GM21528 (cell line): Measurements from ENCODE around the gene FRMPD4.
"Not testable (repeated sequence)": the region's sequence is repeated elsewhere in the genome, so short reads cannot be mapped to it uniquely, and the experiment has no call there.

Experiments used
- ATAC-seq: cut with Tn5 transposase; IDR thresholded peaks from one replicate; pipeline ENCODE4 v1.9.1; 2021; ENCODE audit warnings: mild to moderate bottlenecking, moderate library complexity; ENCODE audit not compliant: unreplicated experiment, low FRiP score

The FRMPD4 gene

DNA sequence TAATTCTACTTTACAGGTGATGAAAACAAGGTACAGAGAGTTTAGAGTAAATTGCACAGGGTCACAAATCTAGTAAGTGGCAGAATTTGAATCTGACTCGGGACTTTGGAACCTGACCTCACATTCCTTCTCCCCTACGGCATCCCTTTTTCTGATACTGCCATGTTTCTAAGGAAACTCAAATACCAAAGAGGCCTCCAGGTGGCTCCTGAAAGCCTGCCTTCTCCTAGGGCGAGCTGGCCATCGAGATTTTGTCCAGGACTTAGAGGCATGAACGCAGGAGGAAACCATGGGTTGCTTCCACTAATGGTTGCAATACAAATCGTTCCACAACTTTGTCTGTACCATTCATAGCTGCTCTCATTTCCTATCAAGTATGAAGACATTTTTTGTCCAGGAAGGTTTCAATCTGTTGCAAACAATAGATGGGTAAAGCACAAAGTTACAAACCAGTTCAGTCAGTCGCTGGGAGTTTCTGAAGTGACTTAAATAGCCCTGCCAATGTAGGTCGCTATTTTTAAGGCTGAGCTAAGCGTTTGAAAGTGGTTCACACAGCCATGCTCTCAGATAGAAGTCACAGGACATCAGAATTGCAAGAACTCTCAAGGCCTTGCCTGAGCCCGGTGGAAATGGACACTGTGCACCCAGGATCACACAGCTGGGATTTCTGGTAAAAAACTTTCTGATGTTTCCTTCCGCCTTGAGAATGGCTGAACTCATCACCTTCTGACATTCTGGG, 356.3 kb downstream of the FRMPD4 start:
- no peak for ATAC-seq

GRCh38 chrX:12496343-12496742, 358.1 kb downstream of the FRMPD4 start:
- no peak for ATAC-seq

DNA sequence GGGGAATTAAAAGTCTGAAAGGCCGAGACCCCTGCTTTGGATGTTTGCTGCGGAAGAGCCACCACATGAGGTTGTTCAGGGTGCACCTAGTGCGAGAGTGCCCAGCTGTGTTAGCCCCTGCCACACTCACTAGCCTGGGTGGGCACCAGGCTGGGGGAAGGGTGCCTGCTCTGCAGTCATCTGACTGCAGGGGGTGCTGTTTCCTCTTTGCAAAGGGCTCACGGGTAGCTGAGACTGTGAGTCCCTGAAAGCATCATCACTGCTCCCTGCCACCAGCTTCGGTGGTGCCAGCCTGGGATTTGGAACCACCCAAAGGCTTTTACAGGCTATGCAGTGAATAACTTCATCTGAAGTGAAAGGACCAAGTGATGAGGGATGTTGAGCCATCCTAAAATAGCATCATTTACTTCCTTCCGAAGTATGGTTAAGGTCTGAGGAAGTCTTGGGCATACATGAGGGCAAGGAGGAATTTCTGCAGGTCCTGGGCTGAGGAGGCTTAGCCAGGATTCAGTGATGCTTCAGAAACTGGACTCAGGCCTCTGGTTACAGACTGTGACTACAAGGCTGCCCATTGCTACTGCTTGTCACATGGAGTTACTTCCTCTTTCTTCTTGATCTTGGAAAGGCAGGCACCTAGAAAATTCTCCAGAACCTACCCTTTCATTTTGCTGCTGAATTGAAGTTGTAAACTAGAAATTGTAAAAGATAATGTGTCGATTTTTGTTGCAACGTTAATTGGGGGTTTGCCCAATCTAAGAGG, 359.7 kb downstream of the FRMPD4 start:
- peak; percentile 67 for ATAC-seq

- ATAC-seq, result no peak
Observed at GRCh38 chrX:12505127-12505526, 366.9 kb downstream of the FRMPD4 start.

DNA sequence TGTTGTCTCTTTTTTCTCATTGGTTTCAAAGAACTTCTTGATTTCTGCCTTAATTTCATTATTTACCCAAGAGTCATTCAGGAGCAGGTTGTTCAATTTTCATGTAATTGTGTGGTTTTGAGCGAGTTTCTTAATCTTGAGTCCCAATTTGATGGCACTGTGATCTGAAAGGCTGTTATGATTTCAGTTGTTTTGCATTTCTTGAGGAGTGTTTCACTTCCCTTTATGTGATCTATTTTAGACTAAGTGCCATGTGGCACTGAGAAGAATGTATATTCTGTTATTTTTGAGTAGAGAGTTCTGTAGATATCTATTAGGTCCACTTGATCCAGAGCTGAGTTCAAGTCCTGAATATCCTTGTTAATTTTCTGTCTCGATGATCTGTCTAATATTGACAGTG, 377.1 kb downstream of the FRMPD4 start:
- ATAC-seq, result peak; percentile 87

DNA sequence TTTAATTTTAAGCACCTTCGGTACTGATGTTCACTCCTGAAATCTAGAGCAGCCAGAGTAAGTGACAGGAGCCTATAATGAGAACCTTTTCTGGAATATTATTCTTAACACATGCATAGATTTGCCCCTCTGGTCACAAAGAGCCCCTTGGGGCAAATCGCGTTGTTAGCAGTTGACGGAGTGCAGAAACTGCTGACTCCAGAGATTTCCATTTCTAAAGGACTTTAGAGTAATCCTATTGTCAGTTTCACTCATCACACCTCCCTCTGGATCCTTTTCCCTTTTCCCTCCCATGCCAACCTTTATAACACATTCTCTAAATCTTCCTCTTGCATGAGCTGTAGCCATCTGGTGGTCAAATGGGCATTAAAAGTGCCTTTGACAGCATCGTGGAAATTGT, 388.0 kb downstream of the FRMPD4 start:
- ATAC-seq, result no peak

DNA sequence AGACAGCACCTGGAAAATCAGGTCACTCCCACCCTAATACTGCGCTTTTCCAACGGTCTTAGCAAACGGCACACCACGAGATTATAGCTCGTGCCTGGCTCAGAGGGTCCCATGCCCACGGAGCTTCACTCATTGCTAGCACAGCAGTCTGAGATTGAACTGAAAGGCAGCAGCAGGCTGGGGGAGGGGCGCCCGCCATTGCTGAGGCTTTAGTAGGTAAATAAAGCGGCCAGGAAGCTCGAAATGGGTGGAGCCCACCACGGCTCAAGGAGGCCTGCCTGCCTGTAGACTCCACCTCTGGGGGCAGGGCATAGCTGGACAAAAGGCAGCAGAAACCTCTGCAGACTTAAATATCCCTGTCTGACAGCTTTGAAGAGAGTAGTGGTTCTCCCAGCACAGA, 399.8 kb downstream of the FRMPD4 start:
- ATAC-seq, result not testable (repeated sequence)

GRCh38 chrX:12542251-12542650, 404.0 kb downstream of the FRMPD4 start:
- not testable (repeated sequence) for ATAC-seq

DNA sequence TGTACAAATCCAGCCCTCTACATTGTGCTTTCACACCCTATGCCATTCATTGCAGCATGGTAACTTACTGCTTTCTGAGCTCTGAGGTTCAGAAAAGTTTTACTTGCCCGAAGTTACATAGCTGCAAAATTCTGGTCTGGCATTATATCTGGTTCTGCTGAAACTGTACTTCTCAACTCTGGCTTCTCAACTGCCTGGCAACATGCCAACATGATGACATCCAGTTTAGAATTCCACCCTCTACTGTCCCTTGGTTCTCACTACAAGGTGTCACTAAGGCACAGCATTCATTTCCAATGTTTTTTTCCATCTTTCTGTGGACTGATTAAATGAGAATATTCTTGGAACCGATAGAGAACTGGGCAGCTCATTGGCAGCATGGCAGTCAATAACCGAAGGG, 410.1 kb downstream of the FRMPD4 start:
- no peak for ATAC-seq

GRCh38 chrX:12548746-12549145, 410.5 kb downstream of the FRMPD4 start:
- ATAC-seq, result no peak

- no peak for ATAC-seq
Observed at GRCh38 chrX:12554206-12554605, 415.9 kb downstream of the FRMPD4 start.

- no peak for ATAC-seq
Observed at GRCh38 chrX:12563121-12563520, 424.8 kb downstream of the FRMPD4 start.

DNA sequence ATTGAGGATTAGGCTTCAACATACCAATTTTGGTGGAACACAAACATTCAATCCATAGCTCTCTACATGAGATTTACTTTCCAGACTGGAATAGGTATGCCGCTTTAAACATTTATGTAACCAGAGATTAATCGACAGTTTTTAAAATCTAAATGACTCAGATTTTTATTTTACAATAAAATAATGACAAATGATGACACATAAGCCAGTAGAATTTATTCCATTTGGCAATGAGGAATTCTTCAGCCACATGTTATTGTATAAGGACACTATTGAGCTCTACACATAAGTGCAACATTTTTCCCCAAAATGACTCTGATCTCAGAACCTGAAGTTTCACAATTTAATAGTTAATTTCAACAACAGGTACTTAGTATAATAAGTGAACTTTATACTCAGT, 425.9 kb downstream of the FRMPD4 start:
- no peak for ATAC-seq

DNA sequence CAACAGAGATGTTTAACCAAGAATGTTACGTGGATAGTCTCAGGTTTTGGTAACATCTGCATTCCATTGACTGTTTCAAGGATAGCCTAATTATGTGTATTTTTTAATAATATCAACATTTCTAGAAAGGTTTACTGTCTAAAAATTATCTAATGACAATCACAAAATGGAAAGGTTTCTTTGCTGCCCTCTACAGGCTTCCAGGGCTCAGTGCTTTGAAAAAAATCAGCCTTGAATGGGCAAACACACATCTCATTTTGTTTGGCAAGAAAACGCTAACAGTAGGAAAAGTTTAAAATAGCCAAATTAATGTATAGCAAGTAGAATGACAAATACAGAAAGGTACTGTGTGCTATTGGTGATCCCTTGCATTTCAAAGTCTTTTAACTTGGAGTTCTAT, 429.6 kb downstream of the FRMPD4 start:
- ATAC-seq, result no peak

GRCh38 chrX:12570859-12571501, 432.7 kb downstream of the FRMPD4 start:
- no peak for ATAC-seq

- ATAC-seq, result no peak
Observed at GRCh38 chrX:12579311-12579710, 441.0 kb downstream of the FRMPD4 start.

DNA sequence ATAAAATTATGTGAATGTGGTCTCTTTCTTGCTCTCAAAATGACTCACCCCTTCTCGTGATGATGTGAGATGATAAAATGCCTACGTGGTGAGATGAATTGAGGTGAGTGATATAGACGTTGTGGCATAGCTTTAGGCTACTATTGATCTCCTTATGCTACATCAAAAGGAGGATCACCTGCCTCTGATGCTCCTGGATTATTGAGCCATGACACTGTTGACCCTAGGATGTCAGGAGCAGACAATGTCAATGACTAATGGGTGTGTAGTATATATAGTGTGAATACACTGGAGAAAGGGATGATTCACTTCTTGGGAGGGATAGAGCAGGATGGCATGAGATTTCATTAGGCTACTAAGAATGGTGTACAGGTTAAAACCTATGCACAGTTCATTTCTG, 442.3 kb downstream of the FRMPD4 start:
- ATAC-seq, result no peak

DNA sequence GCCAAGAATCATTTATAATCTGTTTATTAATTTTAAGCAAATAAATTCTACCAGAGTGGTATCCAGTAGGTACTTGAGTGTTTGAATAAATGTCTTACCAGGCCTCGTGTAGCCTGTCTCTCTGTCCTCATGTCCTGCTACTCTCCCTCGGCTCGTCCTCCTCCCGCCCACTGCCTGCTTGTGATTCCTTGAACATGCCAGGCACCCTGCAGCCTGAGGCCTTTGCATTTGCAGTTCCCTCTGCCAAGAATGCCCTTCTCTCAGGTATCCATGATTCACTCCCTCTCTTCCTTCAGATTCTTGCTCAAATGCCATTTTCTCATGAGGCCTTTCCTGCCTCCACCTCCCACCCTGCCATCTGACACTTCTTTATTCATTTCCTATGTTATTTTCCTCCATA, 443.3 kb downstream of the FRMPD4 start:
- no peak for ATAC-seq

GRCh38 chrX:12582649-12583048, 444.4 kb downstream of the FRMPD4 start:
- ATAC-seq, result no peak

DNA sequence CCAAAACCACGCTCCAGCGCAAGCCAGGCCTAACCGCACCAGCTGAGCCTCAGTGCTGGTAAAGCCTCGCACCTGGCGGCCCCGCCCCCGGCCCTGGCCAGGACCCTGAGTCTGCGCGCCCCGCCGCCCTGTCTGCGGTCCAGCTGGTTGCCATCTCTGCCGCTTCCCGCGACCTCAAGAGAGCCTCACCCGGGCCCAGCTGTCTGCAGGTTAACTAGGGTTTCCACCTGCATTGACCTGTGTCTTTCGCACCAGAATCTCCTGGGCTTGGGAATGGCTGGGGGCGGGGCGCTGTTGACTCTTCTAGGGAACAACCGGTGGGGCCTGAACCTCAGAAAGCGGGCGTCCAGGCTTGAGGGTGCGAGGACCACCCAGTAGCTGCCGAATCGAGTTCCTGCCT, 445.3 kb downstream of the FRMPD4 start:
- ATAC-seq, result no peak

DNA sequence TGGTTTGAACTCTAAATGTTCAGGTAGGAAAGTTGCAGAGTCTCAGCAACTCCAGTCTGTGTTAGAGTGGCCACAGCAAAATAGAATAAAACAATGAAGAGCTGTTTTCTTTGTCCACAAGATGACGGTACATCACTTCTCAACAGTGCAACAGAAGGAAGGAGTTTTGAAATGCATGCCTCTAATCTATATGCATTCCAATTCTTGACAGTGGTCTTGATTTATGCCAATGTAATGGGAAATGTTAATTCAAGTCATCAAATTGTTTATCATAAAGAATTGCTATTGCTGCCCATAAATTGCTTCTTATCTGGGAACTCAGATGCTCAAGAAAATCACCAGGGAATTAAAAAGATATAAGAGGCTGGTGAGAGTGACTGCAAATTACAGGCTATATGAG, 457.4 kb downstream of the FRMPD4 start:
- no peak for ATAC-seq

- ATAC-seq, result no peak
Observed at GRCh38 chrX:12610079-12610478, 471.8 kb downstream of the FRMPD4 start.
